Testis (tissue), 2 donors: ENCODE results near the gene ARHGAP40.
"Not testable (repeated sequence)": the region's sequence is repeated elsewhere in the genome, so short reads cannot be mapped to it uniquely, and the experiment has no call there.

Experiments
- POLR2A ChIP-seq: fragments of 450-650 bp; IDR thresholded peaks from one replicate; pipeline ENCODE4 v1.6.1; 2017; ENCODE audit warnings: antibody characterized with exemption, mild to moderate bottlenecking, moderate library complexity
- TF ChIP-seq, protein P1 (sequence below), 3 experiments: fragments of 450-650 bp in 2 of 3; fragments of 200-600 bp in 1 of 3; sonication (generic) in 1 of 3; IDR thresholded peaks; one replicate each; pipeline ENCODE4 v1.5.1; 2016 to 2019; ENCODE audit warnings: antibody characterized with exemption in 3 of 3, mild to moderate bottlenecking in 2 of 3, moderate library complexity in 1 of 3

DNA sequence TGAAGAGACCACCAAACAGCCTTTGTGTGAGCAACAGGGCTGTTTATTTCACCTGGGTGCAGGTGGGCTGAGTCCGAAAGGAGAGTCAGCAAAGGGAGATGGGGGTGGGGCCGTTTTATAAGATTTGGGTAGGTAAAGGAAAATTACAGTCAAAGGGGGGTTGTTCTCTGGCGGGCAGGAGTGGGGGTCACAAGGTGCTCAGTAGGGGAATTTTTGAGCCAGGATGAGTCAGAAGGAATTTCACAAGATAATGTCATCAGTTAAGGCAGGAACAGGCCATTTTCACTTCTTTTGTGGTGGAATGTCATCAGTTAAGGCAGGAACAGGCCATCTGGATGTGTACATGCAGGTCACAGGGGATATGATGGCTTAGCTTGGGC lies 9.2 kb upstream of the ARHGAP40 start:
- TF ChIP-seq, protein P1, sequence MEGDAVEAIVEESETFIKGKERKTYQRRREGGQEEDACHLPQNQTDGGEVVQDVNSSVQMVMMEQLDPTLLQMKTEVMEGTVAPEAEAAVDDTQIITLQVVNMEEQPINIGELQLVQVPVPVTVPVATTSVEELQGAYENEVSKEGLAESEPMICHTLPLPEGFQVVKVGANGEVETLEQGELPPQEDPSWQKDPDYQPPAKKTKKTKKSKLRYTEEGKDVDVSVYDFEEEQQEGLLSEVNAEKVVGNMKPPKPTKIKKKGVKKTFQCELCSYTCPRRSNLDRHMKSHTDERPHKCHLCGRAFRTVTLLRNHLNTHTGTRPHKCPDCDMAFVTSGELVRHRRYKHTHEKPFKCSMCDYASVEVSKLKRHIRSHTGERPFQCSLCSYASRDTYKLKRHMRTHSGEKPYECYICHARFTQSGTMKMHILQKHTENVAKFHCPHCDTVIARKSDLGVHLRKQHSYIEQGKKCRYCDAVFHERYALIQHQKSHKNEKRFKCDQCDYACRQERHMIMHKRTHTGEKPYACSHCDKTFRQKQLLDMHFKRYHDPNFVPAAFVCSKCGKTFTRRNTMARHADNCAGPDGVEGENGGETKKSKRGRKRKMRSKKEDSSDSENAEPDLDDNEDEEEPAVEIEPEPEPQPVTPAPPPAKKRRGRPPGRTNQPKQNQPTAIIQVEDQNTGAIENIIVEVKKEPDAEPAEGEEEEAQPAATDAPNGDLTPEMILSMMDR (IDR thresholded peaks at IDR 0.05): not testable (repeated sequence)
- TF ChIP-seq POLR2A: not testable (repeated sequence)
